GM12878 (cell line): ENCODE data around the gene LCP1. TPM values are rescaled to one million over a fixed set of nuclear protein-coding genes. Genes with fewer than 3 reads are reported as not detected.

Source experiments
- ATAC-seq: fragments of 200-7000 bp; cut with Tn5 transposase; 3 replicates; pipeline ENCODE4 v1.9.1; 2020; ENCODE audit warnings: mild to moderate bottlenecking, moderate library complexity
- BruUV-seq: library from RNA; stranded (reverse); fragments of 400-500 nt; replicated peaks from 2 replicates; lab custom pipeline; 2021; lab: Mats Ljungman, UMichigan
- CTCF ChIA-PET: fragments of 300-600 bp; sonication (Branson Sonifier 250); formaldehyde crosslinking; extraction: SDS; loops from one replicate; lab custom pipeline; 2021; ENCODE audit warnings: inconsistent platforms; lab: Yijun Ruan, JAX
- POLR2A ChIA-PET: fragments of 350-600 bp; formaldehyde crosslinking; extraction: SDS; loops from one replicate; lab custom pipeline; 2021; ENCODE audit warnings: inconsistent platforms; lab: Charles Lee
- RAD21 ChIA-PET: fragments of 300-600 bp; sonication (Branson Sonifier 250); formaldehyde crosslinking; loops from one replicate; lab custom pipeline; 2023; ENCODE audit warnings: antibody characterized with exemption; ENCODE audit not compliant: unreplicated experiment; lab: Charles Lee
- SMC1A ChIA-PET: fragments of 300-600 bp; sonication (Branson Sonifier 250); formaldehyde crosslinking; loops from one replicate; lab custom pipeline; 2023; ENCODE audit not compliant: unreplicated experiment, uncharacterized antibody; lab: Charles Lee
- DNase-seq: peaks from one replicate; pipeline ENCODE4 v3.0.0-alpha.2; 2011; ENCODE audit warnings: low read depth, low spot score
- FAIRE-seq: peaks from 3 replicates; lab custom pipeline; 2011; peaks lifted over from hg19 to GRCh38; lab: Jason Lieb, UNC
- H2AFZ ChIP-seq: 2 replicates; pipeline ENCODE4 v1.6.0; 2011; ENCODE audit warnings: low read depth, low read length, control low read depth; ENCODE audit not compliant: control insufficient read depth
- H3K27ac ChIP-seq: 2 replicates; pipeline ENCODE4 v1.5.1; 2011; ENCODE audit warnings: control low read depth; ENCODE audit not compliant: control insufficient read depth, insufficient read depth
- H3K27me3 ChIP-seq, 2 experiments: replicated peaks in 1 of 2; 2 replicates each; pipeline versions ENCODE4 v1.6.0 to v1.6.1; 2011; ENCODE audit warnings: low read length in 1 of 2; ENCODE audit not compliant: control insufficient read depth in 2 of 2, insufficient read depth in 2 of 2
- H3K36me3 ChIP-seq, 2 experiments: 2 replicates each; pipeline ENCODE4 v1.5.1; 2011; ENCODE audit warnings: low read length in 1 of 2; ENCODE audit not compliant: control insufficient read depth in 2 of 2, insufficient read depth in 2 of 2
- H3K4me1 ChIP-seq: 2 replicates; pipeline ENCODE4 v1.6.1; 2011; ENCODE audit warnings: mild to moderate bottlenecking, low read length, moderate library complexity, mixed read lengths; ENCODE audit not compliant: control insufficient read depth, insufficient read depth
- H3K4me2 ChIP-seq: 2 replicates; pipeline ENCODE4 v1.6.0; 2011; ENCODE audit warnings: control low read depth; ENCODE audit not compliant: control insufficient read depth, insufficient read depth
- H3K4me3 ChIP-seq: fragments of 200-600 bp; sonication (generic); 2 replicates; pipeline ENCODE4 v1.5.1; 2016
- H3K79me2 ChIP-seq: 2 replicates; pipeline ENCODE4 v1.6.0; 2011; ENCODE audit warnings: low read length; ENCODE audit not compliant: control insufficient read depth, insufficient read depth
- H3K9ac ChIP-seq: 2 replicates; pipeline ENCODE4 v1.8.0; 2011; ENCODE audit warnings: low read length, control low read depth, mixed read lengths; ENCODE audit not compliant: control insufficient read depth, insufficient read depth
- H3K9me3 ChIP-seq: replicated peaks from 3 replicates; pipeline ENCODE4 v1.5.1; 2011; ENCODE audit warnings: mild to moderate bottlenecking, low read length; ENCODE audit not compliant: control insufficient read depth, insufficient read depth
- H4K20me1 ChIP-seq: 2 replicates; pipeline ENCODE4 v1.6.0; 2011; ENCODE audit not compliant: control insufficient read depth, insufficient read depth
- DPF2 ChIP-seq: fragments of 450-650 bp; IDR thresholded peaks from 2 replicates; pipeline ENCODE4 v1.6.1; 2017; ENCODE audit warnings: mild to moderate bottlenecking
- EZH2 ChIP-seq: IDR thresholded peaks from 2 replicates; pipeline ENCODE4 v1.6.1; 2012; ENCODE audit warnings: low read depth, mild to moderate bottlenecking, control low read depth, inconsistent platforms, low read length, borderline replicate concordance; ENCODE audit not compliant: control insufficient read depth
- GABPA ChIP-seq: IDR thresholded peaks from 2 replicates; pipeline ENCODE4 v1.6.1; 2014; ENCODE audit warnings: antibody characterized with exemption, low read depth, mild to moderate bottlenecking, inconsistent platforms
- HCFC1 ChIP-seq: fragments of 150-350 bp; IDR thresholded peaks from 2 replicates; pipeline ENCODE4 v1.6.1; 2014; ENCODE audit warnings: low read length
- HDAC6 ChIP-seq: fragments of 200-600 bp; sonication (generic); IDR thresholded peaks from one replicate; pipeline ENCODE4 v1.8.0; 2017; ENCODE audit warnings: antibody characterized with exemption; ENCODE audit not compliant: unreplicated experiment
- LARP7 ChIP-seq: fragments of 450-650 bp; IDR thresholded peaks from 2 replicates; pipeline ENCODE4 v1.6.1; 2017; ENCODE audit warnings: mild to moderate bottlenecking
- NBN ChIP-seq: fragments of 450-650 bp; IDR thresholded peaks from 2 replicates; pipeline ENCODE4 v1.6.1; 2016
- NR2C2 ChIP-seq: IDR thresholded peaks from 2 replicates; pipeline ENCODE4 v1.6.1; 2011; ENCODE audit warnings: borderline replicate concordance, low read depth; ENCODE audit not compliant: control insufficient read depth, insufficient read length
- NRF1 ChIP-seq: conservative IDR thresholded peaks from 2 replicates; pipeline ENCODE4 v1.6.1; 2011; ENCODE audit warnings: mild to moderate bottlenecking, low read depth, low read length, improper control_type of control experiment
- RAD21 ChIP-seq: IDR thresholded peaks from 2 replicates; pipeline ENCODE4 v1.6.1; 2011; ENCODE audit warnings: mild to moderate bottlenecking, low read depth, low read length, moderate library complexity; ENCODE audit not compliant: insufficient read depth
- SRF ChIP-seq, 2 experiments: IDR thresholded peaks; 2 replicates each; pipeline ENCODE4 v1.6.1; 2011; ENCODE audit warnings: low read depth in 2 of 2, low read length in 2 of 2, mild to moderate bottlenecking in 1 of 2, moderate library complexity in 1 of 2
- WGBS: methylation state at CpG from one replicate; pipeline ENCODE4 v1.1.6; 2016; ENCODE audit warnings: low lambda C conversion rate; ENCODE audit not compliant: insufficient replicate concordance, insufficient coverage; ENCODE audit errors: missing lambda C conversion rate; 5-methylcytosine and 5-hydroxymethylcytosine counted together
- in situ Hi-C: fragments of 300-500 bp; cut with MboI; formaldehyde crosslinking; loops from 9 replicates; pipeline ENCODE4 v1.14.3; 2018; ENCODE audit warnings: mixed read lengths
- intact Hi-C: fragments of 100-400 bp; cut with micrococcal nuclease; formaldehyde crosslinking; loops from one replicate; pipeline ENCODE4 v1.14.2; 2022; ENCODE audit not compliant: unreplicated experiment
- polyA plus RNA-seq, 11 experiments: library from polyadenylated mRNA; depleted of rRNA in 4 of 11; unstranded in 6 of 11; stranded (reverse) in 5 of 11; fragments of >200 nt; fragmentation: Nextera tagmentation in 4 of 11; fragmentation: Illumina TruSeq in 1 of 11; extraction: Ambion mirVana in 4 of 11; extraction: Trizol in 1 of 11; gene quantifications; 1 replicate in 1 of 11; 2 replicates in 10 of 11; pipeline versions ENCODE4 v1.2.1 to v1.2.3, GENCODE V29; 2011 to 2016; ENCODE audit warnings: inconsistent platforms in 2 of 11, missing spikeins in 2 of 11, low read depth in 1 of 11
- total RNA-seq, 4 experiments: library from RNA; depleted of rRNA in 3 of 4; stranded (reverse); fragments of >200 nt in 3 of 4; fragmentation: Illumina TruSeq in 1 of 4; extraction: Trizol in 1 of 4; gene quantifications; 2 replicates each; pipeline versions ENCODE4 v1.2.1 to v1.2.3, GENCODE V29; 2013 to 2021
- TF ChIP-seq, protein P1 (sequence below): IDR thresholded peaks from 2 replicates; pipeline ENCODE4 v1.6.1; 2012; ENCODE audit warnings: low read depth, low read length, improper control_type of control experiment
- TF ChIP-seq, protein P2 (sequence below): IDR thresholded peaks from 2 replicates; pipeline ENCODE4 v1.6.1; 2012; ENCODE audit warnings: improper control_type of control experiment, low read depth, low read length; ENCODE audit not compliant: insufficient replicate concordance

LCP1 gene
- total and polyA plus RNA-seq, 10 of the 15 experiments (the other 5 are each of a cell fraction or from before 2014, with no cell fraction given), result 775 to 2,201 (median 1,556) TPM

DNA sequence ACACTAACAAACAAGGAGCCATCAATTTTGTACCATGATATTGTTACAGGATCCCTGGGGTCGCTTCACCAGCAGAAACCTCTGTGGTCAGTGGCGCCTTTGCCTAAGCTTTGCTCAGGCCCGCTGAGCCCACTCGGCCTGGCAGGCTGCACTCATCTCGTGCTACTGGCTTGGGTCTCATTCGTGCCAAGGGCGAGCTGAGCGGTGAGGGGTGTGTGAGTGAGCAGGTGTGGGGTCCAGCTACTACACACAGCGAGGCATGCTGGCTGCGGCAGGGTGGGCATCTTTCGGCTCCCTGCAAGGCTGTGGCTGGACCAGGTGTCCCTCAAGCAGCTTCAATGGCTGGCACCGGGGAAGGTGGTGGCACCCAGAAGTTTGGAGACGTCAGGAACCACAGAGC is 96.2 kb downstream of the LCP1 start (continued):
- TF ChIP-seq NRF1, result no peak
- no peak for TF ChIP-seq NBN
- no peak for TF ChIP-seq NR2C2
- TF ChIP-seq DPF2, result no peak
- TF ChIP-seq, protein P1, sequence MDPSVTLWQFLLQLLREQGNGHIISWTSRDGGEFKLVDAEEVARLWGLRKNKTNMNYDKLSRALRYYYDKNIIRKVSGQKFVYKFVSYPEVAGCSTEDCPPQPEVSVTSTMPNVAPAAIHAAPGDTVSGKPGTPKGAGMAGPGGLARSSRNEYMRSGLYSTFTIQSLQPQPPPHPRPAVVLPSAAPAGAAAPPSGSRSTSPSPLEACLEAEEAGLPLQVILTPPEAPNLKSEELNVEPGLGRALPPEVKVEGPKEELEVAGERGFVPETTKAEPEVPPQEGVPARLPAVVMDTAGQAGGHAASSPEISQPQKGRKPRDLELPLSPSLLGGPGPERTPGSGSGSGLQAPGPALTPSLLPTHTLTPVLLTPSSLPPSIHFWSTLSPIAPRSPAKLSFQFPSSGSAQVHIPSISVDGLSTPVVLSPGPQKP, result no peak
- no peak for TF ChIP-seq GABPA
- no peak for TF ChIP-seq RAD21

DNA sequence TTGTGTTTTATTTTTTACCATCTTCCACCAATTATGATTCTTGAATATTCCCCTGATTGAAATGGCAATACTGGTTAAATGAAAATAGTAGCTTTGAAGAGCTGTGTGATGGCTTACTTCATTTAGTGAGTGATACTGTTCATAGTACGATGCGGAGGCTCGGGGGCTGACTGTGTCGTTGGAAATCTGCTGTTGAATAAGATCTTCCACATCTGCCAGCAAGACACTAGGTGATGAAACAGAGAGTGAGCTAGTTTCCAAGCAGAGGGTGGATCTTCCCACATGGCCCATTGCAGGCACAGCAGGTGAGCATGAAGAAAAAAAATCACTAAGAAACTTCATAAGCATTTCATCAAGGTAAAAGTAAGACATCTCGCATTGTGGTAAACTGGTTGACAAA is 99.7 kb downstream of the LCP1 start:
- RAD21 ChIA-PET, result no interaction called here
- ATAC-seq (no peak), DNase-seq (no peak), FAIRE-seq (no peak)
- in situ Hi-C loops, result no loop called here
- Histone ChIP-seq H3K27me3 (no peaks in the 10 kb centered on the region), H3K4me3 (no peak overlapping the region), H3K36me3 (no peaks in the 10 kb centered on the region), H3K79me2 (no peaks in the 10 kb centered on the region), H2AFZ (no peak overlapping the region), H3K27ac (no peak overlapping the region), H3K4me2 (no peak overlapping the region), H3K4me1 (no peaks in the 10 kb centered on the region), H3K9ac (no peak overlapping the region), H3K9me3 (no peaks in the 10 kb centered on the region), H4K20me1 (no peaks in the 10 kb centered on the region)
- BruUV-seq, result no TSS peak
- 98% methylated on average over 5 of the region's 5 CpGs for WGBS
- POLR2A ChIA-PET, result interaction anchor here (2.5 kb wide), 1 partner anchor 11 kb away, joined by 6 read pairs; no protein-coding TSS in a partner anchor
- TF ChIP-seq HCFC1, result no peak
- no peak for TF ChIP-seq EZH2
- TF ChIP-seq LARP7, result no peak
- TF ChIP-seq, protein P2, sequence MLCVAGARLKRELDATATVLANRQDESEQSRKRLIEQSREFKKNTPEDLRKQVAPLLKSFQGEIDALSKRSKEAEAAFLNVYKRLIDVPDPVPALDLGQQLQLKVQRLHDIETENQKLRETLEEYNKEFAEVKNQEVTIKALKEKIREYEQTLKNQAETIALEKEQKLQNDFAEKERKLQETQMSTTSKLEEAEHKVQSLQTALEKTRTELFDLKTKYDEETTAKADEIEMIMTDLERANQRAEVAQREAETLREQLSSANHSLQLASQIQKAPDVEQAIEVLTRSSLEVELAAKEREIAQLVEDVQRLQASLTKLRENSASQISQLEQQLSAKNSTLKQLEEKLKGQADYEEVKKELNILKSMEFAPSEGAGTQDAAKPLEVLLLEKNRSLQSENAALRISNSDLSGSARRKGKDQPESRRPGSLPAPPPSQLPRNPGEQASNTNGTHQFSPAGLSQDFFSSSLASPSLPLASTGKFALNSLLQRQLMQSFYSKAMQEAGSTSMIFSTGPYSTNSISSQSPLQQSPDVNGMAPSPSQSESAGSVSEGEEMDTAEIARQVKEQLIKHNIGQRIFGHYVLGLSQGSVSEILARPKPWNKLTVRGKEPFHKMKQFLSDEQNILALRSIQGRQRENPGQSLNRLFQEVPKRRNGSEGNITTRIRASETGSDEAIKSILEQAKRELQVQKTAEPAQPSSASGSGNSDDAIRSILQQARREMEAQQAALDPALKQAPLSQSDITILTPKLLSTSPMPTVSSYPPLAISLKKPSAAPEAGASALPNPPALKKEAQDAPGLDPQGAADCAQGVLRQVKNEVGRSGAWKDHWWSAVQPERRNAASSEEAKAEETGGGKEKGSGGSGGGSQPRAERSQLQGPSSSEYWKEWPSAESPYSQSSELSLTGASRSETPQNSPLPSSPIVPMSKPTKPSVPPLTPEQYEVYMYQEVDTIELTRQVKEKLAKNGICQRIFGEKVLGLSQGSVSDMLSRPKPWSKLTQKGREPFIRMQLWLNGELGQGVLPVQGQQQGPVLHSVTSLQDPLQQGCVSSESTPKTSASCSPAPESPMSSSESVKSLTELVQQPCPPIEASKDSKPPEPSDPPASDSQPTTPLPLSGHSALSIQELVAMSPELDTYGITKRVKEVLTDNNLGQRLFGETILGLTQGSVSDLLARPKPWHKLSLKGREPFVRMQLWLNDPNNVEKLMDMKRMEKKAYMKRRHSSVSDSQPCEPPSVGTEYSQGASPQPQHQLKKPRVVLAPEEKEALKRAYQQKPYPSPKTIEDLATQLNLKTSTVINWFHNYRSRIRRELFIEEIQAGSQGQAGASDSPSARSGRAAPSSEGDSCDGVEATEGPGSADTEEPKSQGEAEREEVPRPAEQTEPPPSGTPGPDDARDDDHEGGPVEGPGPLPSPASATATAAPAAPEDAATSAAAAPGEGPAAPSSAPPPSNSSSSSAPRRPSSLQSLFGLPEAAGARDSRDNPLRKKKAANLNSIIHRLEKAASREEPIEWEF, result no peak
- no peak for TF ChIP-seq HDAC6
- no peak for TF ChIP-seq SRF (IDR thresholded peaks at IDR 0.05; ENCODE audit: low read depth in 2 of 2, low read length in 2 of 2)
- SMC1A ChIA-PET, result interaction anchor here (0.7 to 0.9 kb wide), 3 partner anchors 18 to 165 kb away, joined by 3 read pairs; no protein-coding TSS in a partner anchor
- CTCF ChIA-PET, result interaction anchor here (1.1 kb wide), 1 partner anchor 275 kb away, joined by 3 read pairs; no protein-coding TSS in a partner anchor
- intact Hi-C loops, result no loop called here
